Naive thymus-derived CD4-positive, alpha-beta T cell (primary cell): ENCODE data around the gene INTU. TPM values are rescaled to one million over a fixed set of nuclear protein-coding genes. Genes with fewer than 3 reads are reported as not detected.

Experiments
- ATAC-seq: fragments of 150-1000 bp; cut with Tn5 transposase; 2 replicates; pipeline ENCODE4 v1.10.0; 2021; ENCODE audit warnings: mild to moderate bottlenecking, moderate library complexity
- CTCF ChIA-PET: fragments of 350-600 bp; sonication (Branson Sonifier 250); formaldehyde crosslinking; loops from one replicate; lab custom pipeline; 2021; ENCODE audit warnings: antibody characterized with exemption; lab: Charles Lee
- POLR2A ChIA-PET: fragments of 350-600 bp; sonication (Branson Sonifier 250); formaldehyde crosslinking; loops from one replicate; lab custom pipeline; 2021; ENCODE audit warnings: antibody characterized with exemption, inconsistent platforms; lab: Charles Lee
- DNase-seq, 9 donors: peaks; one replicate each; pipeline versions ENCODE4 v3.0.0 to v3.0.0-alpha.2; 2020 to 2022; ENCODE audit warnings: mixed read lengths in 1 of 9
- H3K27ac ChIP-seq: one replicate; pipeline ENCODE4 v1.7.0; 2013; ENCODE audit warnings: mild to moderate bottlenecking, low read depth, low read length, moderate library complexity
- H3K27me3 ChIP-seq, 2 donors: one replicate each; pipeline ENCODE4 v1.7.0; 2013; ENCODE audit warnings: low read length in 2 of 2, mild to moderate bottlenecking in 2 of 2, moderate library complexity in 2 of 2; ENCODE audit not compliant: control insufficient read depth in 2 of 2, insufficient read depth in 2 of 2
- H3K36me3 ChIP-seq, 3 experiments: 1 replicate in 2 of 3; 2 replicates in 1 of 3; pipeline ENCODE4 v1.7.0; 2013; ENCODE audit warnings: low read length in 3 of 3, mild to moderate bottlenecking in 3 of 3, moderate library complexity in 1 of 3; ENCODE audit not compliant: insufficient read depth in 3 of 3, control insufficient read depth in 2 of 3
- H3K4me1 ChIP-seq, 2 donors: one replicate each; pipeline ENCODE4 v1.7.0; 2013; ENCODE audit warnings: low read length in 2 of 2, mild to moderate bottlenecking in 2 of 2, moderate library complexity in 1 of 2; ENCODE audit not compliant: control insufficient read depth in 2 of 2, insufficient read depth in 2 of 2
- H3K4me3 ChIP-seq: 2 replicates; pipeline ENCODE4 v1.7.0; 2013; ENCODE audit warnings: mild to moderate bottlenecking, low read length
- H3K9me3 ChIP-seq, 3 experiments: 1 replicate in 2 of 3; 2 replicates in 1 of 3; pipeline ENCODE4 v1.7.0; 2013; ENCODE audit warnings: low read length in 3 of 3; ENCODE audit not compliant: control insufficient read depth in 2 of 3
- H3K27ac Mint-ChIP-seq, 9 donors: one replicate each; pipeline ENCODE4 v1.8.0; 2020 to 2022; ENCODE audit warnings: mixed read lengths in 9 of 9, mild to moderate bottlenecking in 8 of 9, moderate library complexity in 5 of 9, inconsistent platforms in 2 of 9
- H3K27me3 Mint-ChIP-seq, 5 donors: one replicate each; pipeline ENCODE4 v1.8.0; 2021 to 2022; ENCODE audit warnings: mixed read lengths in 5 of 5, mild to moderate bottlenecking in 1 of 5
- H3K36me3 Mint-ChIP-seq, 5 donors: one replicate each; pipeline ENCODE4 v1.8.0; 2020 to 2022; ENCODE audit warnings: mixed read lengths in 5 of 5, mild to moderate bottlenecking in 3 of 5, inconsistent platforms in 1 of 5
- H3K4me1 Mint-ChIP-seq, 7 donors: one replicate each; pipeline ENCODE4 v1.8.0; 2020 to 2022; ENCODE audit warnings: mixed read lengths in 7 of 7, mild to moderate bottlenecking in 3 of 7, inconsistent platforms in 1 of 7
- H3K4me3 Mint-ChIP-seq, 10 donors: one replicate each; pipeline ENCODE4 v1.8.0; 2020 to 2022; ENCODE audit warnings: mild to moderate bottlenecking in 10 of 10, mixed read lengths in 10 of 10, moderate library complexity in 6 of 10, inconsistent platforms in 2 of 10
- H3K9me3 Mint-ChIP-seq, 11 donors: one replicate each; pipeline ENCODE4 v1.8.0; 2020 to 2022; ENCODE audit warnings: mixed read lengths in 11 of 11, mild to moderate bottlenecking in 4 of 11, inconsistent platforms in 1 of 11, moderate library complexity in 1 of 11
- intact Hi-C, 2 donors: fragments of 100-400 bp; cut with micrococcal nuclease; formaldehyde crosslinking; loops; one replicate each; pipeline ENCODE4 v1.15.1; 2023
- polyA plus RNA-seq, 2 donors: library from polyadenylated mRNA; unstranded; fragments of 300-500 nt; fragmentation: Illumina TruSeq; gene quantifications; one replicate each; pipeline ENCODE4 v1.2.3, GENCODE V29; 2021
- total RNA-seq, 6 experiments: library from RNA in 5 of 6; stranded (reverse) in 5 of 6; gene quantifications; 1 replicate in 5 of 6; 2 replicates in 1 of 6; pipeline ENCODE4 v1.2.3 and lab custom pipeline; 2021 to 2026

INTU gene
- total and polyA plus RNA-seq, 7 experiments from 2014 or later = 0.14 to 0.22 TPM; not detected in 5

GRCh38 chr4:127756906-127757305 lies 124.1 kb downstream of the INTU start:
- intact Hi-C loops = no loop called here
- Histone ChIP-seq H3K4me1 (no peaks in the 10 kb centered on the region), H3K4me3 (no peak overlapping the region), H3K27me3 (no peaks in the 10 kb centered on the region), H3K9me3 (no peaks in the 10 kb centered on the region), H3K27ac (no peak overlapping the region), H3K36me3 (no peaks in the 10 kb centered on the region)
- Mint-ChIP-seq H3K27ac (no peak overlapping the region), H3K4me3 (no peak overlapping the region), H3K4me1 (no peaks in the 10 kb centered on the region), H3K9me3 (peaks cover 0 to 9% (median 2%) of the 10 kb centered on the region in 11 donors), H3K36me3 (no peaks in the 10 kb centered on the region), H3K27me3 (peaks cover 7 to 24% (median 15%) of the 10 kb centered on the region in 5 donors)
- CTCF ChIA-PET = no interaction called here
- DNase-seq = no peak
- no peak for ATAC-seq
- POLR2A ChIA-PET = no interaction called here

- Mint-ChIP-seq H3K27me3 (peaks cover 2 to 20% (median 11%) of the 10 kb centered on the region in 5 donors), H3K9me3 (peaks cover 0 to 4% (median 2%) of the 10 kb centered on the region in 11 donors), H3K4me1 (no peaks in the 10 kb centered on the region), H3K4me3 (no peak overlapping the region), H3K27ac (no peak overlapping the region), H3K36me3 (no peaks in the 10 kb centered on the region)
- intact Hi-C loops = no loop called here
- Histone ChIP-seq H3K4me1 (no peaks in the 10 kb centered on the region), H3K4me3 (no peak overlapping the region), H3K9me3 (no peaks in the 10 kb centered on the region), H3K27ac (no peak overlapping the region), H3K27me3 (no peaks in the 10 kb centered on the region), H3K36me3 (no peaks in the 10 kb centered on the region)
- no peak for DNase-seq
- CTCF ChIA-PET = no interaction called here
- ATAC-seq = no peak
- POLR2A ChIA-PET = no interaction called here
These were observed 126.6 kb downstream of the INTU start for GRCh38 chr4:127759228-127759820.

DNA sequence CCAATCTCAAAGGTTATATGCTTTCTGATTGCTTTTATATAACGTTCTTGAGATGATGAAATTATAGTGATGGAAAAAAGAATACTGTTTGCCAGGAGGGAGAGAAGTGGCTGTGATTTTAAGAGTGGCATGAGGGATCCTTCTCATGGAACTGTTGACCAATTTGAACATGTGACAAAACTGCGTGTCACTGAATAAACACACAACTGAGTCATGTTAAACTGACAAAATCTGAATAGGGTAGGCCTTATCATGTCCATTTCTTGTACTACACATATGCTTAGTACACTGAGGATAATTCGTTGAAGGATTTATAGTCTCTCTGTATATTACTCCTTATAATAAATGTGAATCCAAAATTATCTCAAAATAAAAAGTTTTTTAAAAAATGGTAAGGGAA lies 127.1 kb downstream of the INTU start:
- ChIA-PET CTCF (no interaction called here), POLR2A (no interaction called here)
- Histone ChIP-seq H3K4me1 (no peaks in the 10 kb centered on the region), H3K27ac (no peak overlapping the region), H3K36me3 (no peaks in the 10 kb centered on the region), H3K9me3 (no peaks in the 10 kb centered on the region), H3K4me3 (no peak overlapping the region), H3K27me3 (no peaks in the 10 kb centered on the region)
- H3K36me3 Mint-ChIP-seq = no peaks in the 10 kb centered on the region
- H3K27me3 Mint-ChIP-seq = peaks cover 4 to 20% (median 11%) of the 10 kb centered on the region in 5 donors
- H3K27ac Mint-ChIP-seq = no peak overlapping the region
- peaks cover 0 to 4% (median 2%) of the 10 kb centered on the region in 11 donors for H3K9me3 Mint-ChIP-seq
- no peak overlapping the region for H3K4me3 Mint-ChIP-seq
- DNase-seq = no peak
- ATAC-seq = no peak
- H3K4me1 Mint-ChIP-seq = no peaks in the 10 kb centered on the region
- intact Hi-C loops = no loop called here

GRCh38 chr4:127771535-127772275 lies 138.9 kb downstream of the INTU start:
- Histone ChIP-seq H3K4me3 (no peak overlapping the region), H3K4me1 (no peaks in the 10 kb centered on the region), H3K27ac (no peak overlapping the region), H3K27me3 (peaks cover 0 to 7% of the 10 kb centered on the region in 2 donors), H3K36me3 (no peaks in the 10 kb centered on the region), H3K9me3 (no peaks in the 10 kb centered on the region)
- POLR2A ChIA-PET = no interaction called here
- Mint-ChIP-seq H3K27me3 (peaks cover 32 to 56% (median 39%) of the 10 kb centered on the region in 5 donors), H3K4me3 (no peak overlapping the region), H3K9me3 (peaks cover 0 to 1% (median 0%) of the 10 kb centered on the region in 11 donors), H3K4me1 (no peaks in the 10 kb centered on the region), H3K36me3 (peaks cover 0 to 3% (median 0%) of the 10 kb centered on the region in 5 donors), H3K27ac (no peak overlapping the region)
- intact Hi-C loops = no loop called here
- ATAC-seq = no peak
- DNase-seq = no peak
- CTCF ChIA-PET = no interaction called here

DNA sequence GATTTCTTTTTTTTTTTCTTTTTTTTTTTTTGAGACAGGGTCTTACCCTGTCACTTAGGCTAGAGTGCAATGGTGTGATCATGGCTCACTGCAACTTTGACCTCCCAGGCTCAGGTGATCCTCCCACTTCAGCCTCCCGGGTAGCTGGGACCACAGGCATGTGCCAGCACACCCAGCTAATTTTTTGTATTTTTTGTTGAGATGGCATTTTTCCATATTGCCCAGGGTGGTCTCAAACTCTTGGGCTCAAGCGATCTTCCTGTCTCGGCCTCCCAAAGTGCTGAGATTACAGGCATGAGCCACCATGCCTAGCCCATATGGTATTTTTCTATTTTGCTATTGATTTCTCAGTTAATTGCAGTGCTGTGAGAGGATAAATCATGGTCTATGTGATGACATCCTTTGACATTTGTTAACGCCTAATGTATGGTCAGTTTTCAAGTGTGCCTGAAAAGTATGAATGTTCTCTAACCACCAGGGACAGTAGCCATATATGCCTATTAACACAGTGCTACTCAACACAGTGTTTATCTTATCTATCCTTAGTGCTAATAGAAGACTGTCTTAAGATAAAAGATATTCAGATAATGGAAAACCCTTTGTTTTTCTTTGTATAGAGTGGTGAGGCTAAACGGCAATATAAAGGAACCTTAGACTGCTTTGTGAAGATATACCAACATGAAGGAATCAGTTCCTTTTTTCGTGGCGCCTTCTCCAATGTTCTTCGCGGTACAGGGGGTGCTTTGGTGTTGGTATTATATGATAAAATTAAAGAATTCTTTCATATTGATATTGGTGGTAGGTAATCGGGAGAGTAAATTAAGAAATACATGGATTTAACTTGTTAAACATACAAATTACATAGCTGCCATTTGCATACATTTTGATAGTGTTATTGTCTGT lies 140.3 kb downstream of the INTU start:
- CTCF ChIA-PET = no interaction called here
- peaks cover 43 to 67% (median 50%) of the 10 kb centered on the region in 5 donors for H3K27me3 Mint-ChIP-seq
- H3K36me3 ChIP-seq = no peaks in the 10 kb centered on the region
- H3K27ac ChIP-seq = no peak overlapping the region
- H3K4me1 Mint-ChIP-seq = no peaks in the 10 kb centered on the region
- intact Hi-C loops = no loop called here
- ATAC-seq (no peak), DNase-seq (no peak)
- H3K4me1 ChIP-seq = no peaks in the 10 kb centered on the region
- H3K36me3 Mint-ChIP-seq = peaks cover 0 to 3% (median 0%) of the 10 kb centered on the region in 5 donors
- H3K27me3 ChIP-seq = peaks cover 0 to 7% of the 10 kb centered on the region in 2 donors
- H3K27ac Mint-ChIP-seq = no peak overlapping the region
- no peak overlapping the region for H3K4me3 ChIP-seq
- POLR2A ChIA-PET = no interaction called here
- H3K4me3 Mint-ChIP-seq = no peak overlapping the region
- H3K9me3 ChIP-seq = no peaks in the 10 kb centered on the region
- peaks cover 0 to 1% (median 0%) of the 10 kb centered on the region in 11 donors for H3K9me3 Mint-ChIP-seq

- DNase-seq = no peak
- ATAC-seq = no peak
- peaks cover 60 to 80% (median 73%) of the 10 kb centered on the region in 5 donors for H3K27me3 Mint-ChIP-seq
- Histone ChIP-seq H3K4me3 (no peak overlapping the region), H3K4me1 (no peaks in the 10 kb centered on the region), H3K36me3 (no peaks in the 10 kb centered on the region), H3K27me3 (peaks cover 0 to 17% of the 10 kb centered on the region in 2 donors), H3K9me3 (no peaks in the 10 kb centered on the region), H3K27ac (no peak overlapping the region)
- H3K9me3 Mint-ChIP-seq = peaks cover 0 to 3% (median 0%) of the 10 kb centered on the region in 11 donors
- H3K27ac Mint-ChIP-seq = no peak overlapping the region
- ChIA-PET CTCF (no interaction called here), POLR2A (no interaction called here)
- peaks cover 0 to 2% (median under 1%) of the 10 kb centered on the region in 7 donors for H3K4me1 Mint-ChIP-seq
- peaks cover 0 to 5% (median 0%) of the 10 kb centered on the region in 5 donors for H3K36me3 Mint-ChIP-seq
- intact Hi-C loops = no loop called here
- H3K4me3 Mint-ChIP-seq = no peak overlapping the region
These were observed 143.1 kb downstream of the INTU start for GRCh38 chr4:127775843-127776242.
